H9 (cell line): ENCODE measurements around the gene BTRC. TPM values are rescaled to one million over a fixed set of nuclear protein-coding genes. Genes with fewer than 3 reads are reported as not detected.

Experiments used
- DNase-seq: peaks from one replicate; pipeline ENCODE4 v3.0.0-alpha.2; 2017
- H2AFZ ChIP-seq: one replicate; pipeline ENCODE4 v1.6.1; 2013; ENCODE audit warnings: mild to moderate bottlenecking, low read length, control low read depth, moderate library complexity
- H2AK5ac ChIP-seq: 2 replicates; pipeline ENCODE4 v1.6.1; 2013; ENCODE audit warnings: low read length, control low read depth, mixed read lengths; ENCODE audit not compliant: insufficient read length
- H2BK120ac ChIP-seq: one replicate; pipeline ENCODE4 v1.6.1; 2013; ENCODE audit warnings: low read depth, mild to moderate bottlenecking, low read length, control low read depth, inconsistent platforms; ENCODE audit not compliant: poor library complexity, severe bottlenecking
- H2BK12ac ChIP-seq: 2 replicates; pipeline ENCODE4 v1.6.1; 2013; ENCODE audit warnings: low read length, control low read depth, mixed read lengths, low read depth; ENCODE audit not compliant: insufficient read length
- H2BK15ac ChIP-seq: 2 replicates; pipeline ENCODE4 v1.6.1; 2013; ENCODE audit warnings: low read depth, low read length, control low read depth
- H2BK20ac ChIP-seq: one replicate; pipeline ENCODE4 v1.6.1; 2013; ENCODE audit warnings: low read depth, mild to moderate bottlenecking, low read length, control low read depth, inconsistent platforms; ENCODE audit not compliant: poor library complexity, severe bottlenecking
- H2BK5ac ChIP-seq: 2 replicates; pipeline ENCODE4 v1.6.1; 2013; ENCODE audit warnings: low read length, control low read depth, mixed read lengths; ENCODE audit not compliant: insufficient read length
- H3K14ac ChIP-seq: 2 replicates; pipeline ENCODE4 v1.6.1; 2013; ENCODE audit warnings: low read length, control low read depth; ENCODE audit not compliant: insufficient read depth
- H3K18ac ChIP-seq: 2 replicates; pipeline ENCODE4 v1.6.1; 2013; ENCODE audit warnings: low read depth, mild to moderate bottlenecking, mixed read lengths, low read length, control low read depth; ENCODE audit not compliant: insufficient read length
- H3K23ac ChIP-seq: 2 replicates; pipeline ENCODE4 v1.6.1; 2013; ENCODE audit warnings: low read length, control low read depth, mixed read lengths, low read depth; ENCODE audit not compliant: insufficient read length
- H3K23me2 ChIP-seq: 2 replicates; pipeline ENCODE4 v1.6.1; 2013; ENCODE audit warnings: low read depth, mild to moderate bottlenecking, mixed read lengths, low read length, control low read depth; ENCODE audit not compliant: insufficient read length, poor library complexity, severe bottlenecking
- H3K27ac ChIP-seq: 2 replicates; pipeline ENCODE4 v1.5.1; 2013; ENCODE audit warnings: low read length, control low read depth, mixed read lengths, low read depth; ENCODE audit not compliant: insufficient read length
- H3K27me3 ChIP-seq: 2 replicates; pipeline ENCODE4 v1.6.1; 2013; ENCODE audit warnings: low read length, control low read depth, inconsistent platforms; ENCODE audit not compliant: insufficient read depth
- H3K4ac ChIP-seq: 2 replicates; pipeline ENCODE4 v1.6.1; 2013; ENCODE audit warnings: low read depth, mild to moderate bottlenecking, control low read depth, inconsistent platforms, low read length, moderate library complexity
- H3K4me1 ChIP-seq: 2 replicates; pipeline ENCODE4 v1.6.1; 2013; ENCODE audit warnings: low read length, control low read depth, inconsistent platforms; ENCODE audit not compliant: insufficient read depth
- H3K4me2 ChIP-seq: 2 replicates; pipeline ENCODE4 v1.6.1; 2013; ENCODE audit warnings: low read length, control low read depth, mixed read lengths; ENCODE audit not compliant: insufficient read length, insufficient read depth
- H3K56ac ChIP-seq: 2 replicates; pipeline ENCODE4 v1.6.1; 2013; ENCODE audit warnings: low read depth, mild to moderate bottlenecking, mixed read lengths, low read length, control low read depth; ENCODE audit not compliant: insufficient read length
- H3K79me1 ChIP-seq: 2 replicates; pipeline ENCODE4 v1.6.1; 2013; ENCODE audit warnings: low read depth, mild to moderate bottlenecking, moderate library complexity, low read length, control low read depth, inconsistent platforms; ENCODE audit not compliant: insufficient read depth, poor library complexity, severe bottlenecking
- H3K79me2 ChIP-seq: 2 replicates; pipeline ENCODE4 v1.6.1; 2013; ENCODE audit warnings: low read length, control low read depth, inconsistent platforms; ENCODE audit not compliant: insufficient read depth
- H3K9ac ChIP-seq: 2 replicates; pipeline ENCODE4 v1.6.1; 2013; ENCODE audit warnings: low read length, control low read depth, mixed read lengths; ENCODE audit not compliant: insufficient read length; ENCODE audit errors: extremely low read depth
- H3K9me3 ChIP-seq: one replicate; pipeline ENCODE4 v1.6.1; 2013; ENCODE audit warnings: low read depth, low read length, inconsistent platforms; ENCODE audit not compliant: control insufficient read depth
- H3T11ph ChIP-seq: one replicate; pipeline ENCODE4 v1.6.1; 2013; ENCODE audit warnings: mild to moderate bottlenecking, low read length, control low read depth, inconsistent platforms
- H4K20me1 ChIP-seq: one replicate; pipeline ENCODE4 v1.6.1; 2013; ENCODE audit not compliant: control insufficient read depth, insufficient read length, insufficient read depth
- H4K5ac ChIP-seq: 2 replicates; pipeline ENCODE4 v1.6.1; 2013; ENCODE audit warnings: low read depth, mild to moderate bottlenecking, mixed read lengths, low read length, control low read depth; ENCODE audit not compliant: insufficient read length
- H4K8ac ChIP-seq: replicated peaks from 2 replicates; pipeline ENCODE4 v1.6.1; 2013; ENCODE audit warnings: low read length, control low read depth, mixed read lengths, low read depth; ENCODE audit not compliant: insufficient read length
- H4K91ac ChIP-seq: 2 replicates; pipeline ENCODE4 v1.6.1; 2013; ENCODE audit warnings: low read depth, mild to moderate bottlenecking, moderate library complexity, mixed read lengths, low read length, control low read depth; ENCODE audit not compliant: insufficient read length
- H3K27ac Mint-ChIP-seq, 3 experiments: 2 replicates in 2 of 3; 3 replicates in 1 of 3; pipeline ENCODE4 v1.8.0; 2020 to 2021; ENCODE audit warnings: mixed read lengths in 3 of 3, mild to moderate bottlenecking in 1 of 3, moderate library complexity in 1 of 3
- H3K27me3 Mint-ChIP-seq: 2 replicates; pipeline ENCODE4 v1.8.0; 2021; ENCODE audit warnings: low read depth, mild to moderate bottlenecking, moderate library complexity, mixed read lengths
- H3K36me3 Mint-ChIP-seq, 3 experiments: 2 replicates in 2 of 3; 3 replicates in 1 of 3; pipeline ENCODE4 v1.8.0; 2020 to 2021; ENCODE audit warnings: low read depth in 3 of 3, mixed read lengths in 3 of 3; ENCODE audit not compliant: insufficient read depth in 1 of 3
- H3K4me1 Mint-ChIP-seq, 2 experiments: 2 replicates each; pipeline ENCODE4 v1.8.0; 2020; ENCODE audit warnings: mixed read lengths in 2 of 2
- H3K4me3 Mint-ChIP-seq, 2 experiments: 2 replicates in 1 of 2; 3 replicates in 1 of 2; pipeline ENCODE4 v1.8.0; 2020 to 2021; ENCODE audit warnings: mild to moderate bottlenecking in 2 of 2, mixed read lengths in 2 of 2, moderate library complexity in 1 of 2
- H3K9me3 Mint-ChIP-seq, 2 experiments: 2 replicates in 1 of 2; 3 replicates in 1 of 2; pipeline ENCODE4 v1.8.0; 2020; ENCODE audit warnings: mild to moderate bottlenecking in 2 of 2, mixed read lengths in 2 of 2, moderate library complexity in 1 of 2
- CTCF ChIP-seq: fragments of 200-600 bp; sonication (generic); conservative IDR thresholded peaks from 3 replicates; pipeline ENCODE4 v1.8.0; 2021; ENCODE audit warnings: antibody characterized with exemption, mild to moderate bottlenecking
- WGBS: extraction: QIAGEN DNeasy Blood & Tissue Kit; methylation state at CpG from one replicate; pipeline ENCODE4 v1.1.7; 2013; ENCODE audit warnings: missing lambda C conversion rate, low lambda C conversion rate, mixed read lengths; ENCODE audit not compliant: insufficient read length; ENCODE audit errors: extremely low coverage; 5-methylcytosine and 5-hydroxymethylcytosine counted together
- total RNA-seq: library from RNA; stranded (reverse); gene quantifications from 2 replicates; pipeline ENCODE4 v1.2.1, GENCODE V29; 2021

The BTRC gene
- total RNA-seq, 1 experiment from 2014 or later, result 24.2 TPM

GRCh38 chr10:101557541-101557940, 203.6 kb downstream of the BTRC start:
- no peak overlapping the region for H3K23ac ChIP-seq
- Mint-ChIP-seq H3K4me1 (peaks cover 3 to 11% of the 10 kb centered on the region in 2 experiments; a peak in 3 of 4 replicates), H3K36me3 (peaks cover 0 to 2% (median 2%) of the 10 kb centered on the region in 3 experiments; a peak in 4 of 7 replicates), H3K27me3 (peaks cover 5% of the 10 kb centered on the region), H3K27ac (no peak overlapping the region; a peak in 1 of 7 replicates), H3K4me3 (no peak overlapping the region), H3K9me3 (no peaks in the 10 kb centered on the region)
- no peak overlapping the region for H2BK20ac ChIP-seq
- no peak overlapping the region for H2BK12ac ChIP-seq
- no peak overlapping the region for H4K5ac ChIP-seq
- H4K8ac ChIP-seq, result no peak overlapping the region
- H3K18ac ChIP-seq, result no peak overlapping the region
- H3K4me2 ChIP-seq, result no peak overlapping the region
- no peak overlapping the region for H3K27ac ChIP-seq
- H3K9ac ChIP-seq, result no peak overlapping the region
- no peak overlapping the region for H3T11ph ChIP-seq
- no CpG with 5 or more reads among the region's 2 CpGs for WGBS
- H4K20me1 ChIP-seq, result no peaks in the 10 kb centered on the region
- no peak for DNase-seq
- H3K4me1 ChIP-seq, result no peaks in the 10 kb centered on the region
- H2BK15ac ChIP-seq, result no peak overlapping the region
- no peak overlapping the region for H3K56ac ChIP-seq
- no peak overlapping the region for H4K91ac ChIP-seq
- no peak overlapping the region for H2AFZ ChIP-seq
- H3K23me2 ChIP-seq, result no peaks in the 10 kb centered on the region
- H3K79me2 ChIP-seq, result no peaks in the 10 kb centered on the region
- TF ChIP-seq CTCF, result no peak
- H2BK5ac ChIP-seq, result no peak overlapping the region
- no peaks in the 10 kb centered on the region for H3K27me3 ChIP-seq
- H3K79me1 ChIP-seq, result no peaks in the 10 kb centered on the region
- H2AK5ac ChIP-seq, result no peak overlapping the region
- no peak overlapping the region for H3K14ac ChIP-seq
- no peak overlapping the region for H3K4ac ChIP-seq
- no peaks in the 10 kb centered on the region for H3K9me3 ChIP-seq
- H2BK120ac ChIP-seq, result no peak overlapping the region
